CD14-positive monocyte (primary cell): ENCODE measurements around the gene GPR55. TPM values are rescaled to one million over a fixed set of nuclear protein-coding genes. Genes with fewer than 3 reads are reported as not detected.

Source experiments
- DNase-seq, 3 donors: peaks; one replicate each; pipeline ENCODE4 v3.0.0-alpha.2; 2011 to 2022
- H2AFZ ChIP-seq: 2 replicates; pipeline ENCODE4 v1.6.0; 2012; ENCODE audit warnings: mild to moderate bottlenecking, low read depth, low read length, inconsistent platforms; ENCODE audit not compliant: insufficient read depth, poor library complexity, severe bottlenecking
- H3K27ac ChIP-seq, 2 donors: 1 replicate in 1 of 2; 2 replicates in 1 of 2; pipeline ENCODE4 v1.5.1; 2012 to 2013; ENCODE audit warnings: low read length in 2 of 2, control low read depth in 1 of 2, inconsistent platforms in 1 of 2, low read depth in 1 of 2, mild to moderate bottlenecking in 1 of 2
- H3K27me3 ChIP-seq, 2 donors: one replicate each; pipeline versions ENCODE4 v1.6.0 to v1.6.1; 2011 to 2013; ENCODE audit warnings: low read length in 2 of 2; ENCODE audit not compliant: control insufficient read depth in 2 of 2, insufficient read depth in 2 of 2
- H3K36me3 ChIP-seq, 2 donors: replicated peaks in 1 of 2; 1 replicate in 1 of 2; 2 replicates in 1 of 2; pipeline versions ENCODE4 v1.5.1 to v1.6.1; 2012 to 2013; ENCODE audit warnings: low read length in 2 of 2, control low read depth in 1 of 2, inconsistent platforms in 1 of 2, mild to moderate bottlenecking in 1 of 2; ENCODE audit not compliant: insufficient read depth in 2 of 2, control insufficient read depth in 1 of 2
- H3K4me1 ChIP-seq, 2 donors: 1 replicate in 1 of 2; 2 replicates in 1 of 2; pipeline versions ENCODE4 v1.5.1 to v1.6.1; 2012 to 2013; ENCODE audit warnings: low read length in 2 of 2, control low read depth in 1 of 2, inconsistent platforms in 1 of 2, mild to moderate bottlenecking in 1 of 2, moderate library complexity in 1 of 2; ENCODE audit not compliant: insufficient read depth in 2 of 2, control insufficient read depth in 1 of 2
- H3K4me2 ChIP-seq: replicated peaks from 2 replicates; pipeline ENCODE3; 2012; ENCODE audit warnings: low read length, moderate library complexity, mild to moderate bottlenecking; ENCODE audit not compliant: poor library complexity, severe bottlenecking; ENCODE audit errors: extremely low read depth
- H3K4me3 ChIP-seq, 3 experiments: fragments of 200-600 bp in 1 of 3; sonication (generic) in 1 of 3; replicated peaks in 1 of 3; 1 replicate in 2 of 3; 2 replicates in 1 of 3; pipeline ENCODE4 v1.5.1; 2011 to 2013; ENCODE audit warnings: low read length in 3 of 3, mild to moderate bottlenecking in 3 of 3, control low read depth in 2 of 3, low read depth in 2 of 3, inconsistent platforms in 1 of 3, moderate library complexity in 1 of 3
- H3K79me2 ChIP-seq: 2 replicates; pipeline ENCODE4 v1.6.0; 2012; ENCODE audit warnings: mild to moderate bottlenecking, control low read depth, inconsistent platforms, low read length, moderate library complexity; ENCODE audit not compliant: insufficient read depth
- H3K9ac ChIP-seq: 2 replicates; pipeline ENCODE4 v1.6.0; 2017; ENCODE audit warnings: low read length, mild to moderate bottlenecking; ENCODE audit not compliant: insufficient read depth, poor library complexity, severe bottlenecking
- H3K9me3 ChIP-seq, 2 donors: replicated peaks in 1 of 2; 1 replicate in 1 of 2; 2 replicates in 1 of 2; pipeline versions ENCODE4 v1.5.1 to v1.6.1; 2012 to 2013; ENCODE audit warnings: low read length in 2 of 2, control low read depth in 1 of 2; ENCODE audit not compliant: control insufficient read depth in 1 of 2, insufficient read depth in 1 of 2
- H4K20me1 ChIP-seq: 2 replicates; pipeline ENCODE4 v1.6.0; 2012; ENCODE audit warnings: mild to moderate bottlenecking, low read length, control low read depth, moderate library complexity; ENCODE audit not compliant: insufficient read depth
- H3K27ac Mint-ChIP-seq, 7 donors: one replicate each; pipeline ENCODE4 v1.8.0; 2020; ENCODE audit warnings: mild to moderate bottlenecking in 7 of 7, mixed read lengths in 7 of 7, moderate library complexity in 6 of 7, inconsistent platforms in 2 of 7
- H3K27me3 Mint-ChIP-seq, 3 donors: one replicate each; pipeline ENCODE4 v1.8.0; 2021 to 2022; ENCODE audit warnings: low read depth in 3 of 3, mild to moderate bottlenecking in 3 of 3, mixed read lengths in 3 of 3, moderate library complexity in 3 of 3, inconsistent platforms in 1 of 3
- H3K36me3 Mint-ChIP-seq, 2 donors: one replicate each; pipeline ENCODE4 v1.8.0; 2020; ENCODE audit warnings: mixed read lengths in 2 of 2, inconsistent platforms in 1 of 2, mild to moderate bottlenecking in 1 of 2
- H3K4me1 Mint-ChIP-seq: one replicate; pipeline ENCODE4 v1.8.0; 2020; ENCODE audit warnings: mild to moderate bottlenecking, mixed read lengths
- H3K4me3 Mint-ChIP-seq, 2 donors: one replicate each; pipeline ENCODE4 v1.8.0; 2020; ENCODE audit warnings: mild to moderate bottlenecking in 2 of 2, mixed read lengths in 2 of 2, moderate library complexity in 1 of 2
- H3K9me3 Mint-ChIP-seq, 7 donors: one replicate each; pipeline ENCODE4 v1.8.0; 2020 to 2022; ENCODE audit warnings: mixed read lengths in 7 of 7, mild to moderate bottlenecking in 6 of 7, moderate library complexity in 6 of 7, inconsistent platforms in 2 of 7
- CTCF ChIP-seq: fragments of 200-600 bp; IDR thresholded peaks from one replicate; pipeline ENCODE4 v1.8.0; 2022; ENCODE audit warnings: antibody characterized with exemption, mild to moderate bottlenecking
- WGBS: methylation state at CpG from one replicate; pipeline ENCODE4 v1.1.5; 2013; ENCODE audit warnings: missing lambda C conversion rate; ENCODE audit not compliant: insufficient coverage; 5-methylcytosine and 5-hydroxymethylcytosine counted together
- intact Hi-C, 2 donors: fragments of 100-400 bp; cut with micrococcal nuclease; formaldehyde crosslinking; loops; one replicate each; pipeline versions ENCODE4 v1.15.0 to v1.15.1; 2023
- polyA plus RNA-seq, 3 donors: library from polyadenylated mRNA; depleted of rRNA in 1 of 3; unstranded in 2 of 3; stranded (reverse) in 1 of 3; fragments of 300-500 nt in 2 of 3; fragments of >200 nt in 1 of 3; fragmentation: Illumina TruSeq in 2 of 3; gene quantifications; 1 replicate in 2 of 3; 2 replicates in 1 of 3; pipeline ENCODE4 v1.2.3, GENCODE V29; 2012 to 2021

Gene GPR55
- polyA plus RNA-seq, 3 donors: 0.11 to 0.12 TPM; not detected in 1

DNA sequence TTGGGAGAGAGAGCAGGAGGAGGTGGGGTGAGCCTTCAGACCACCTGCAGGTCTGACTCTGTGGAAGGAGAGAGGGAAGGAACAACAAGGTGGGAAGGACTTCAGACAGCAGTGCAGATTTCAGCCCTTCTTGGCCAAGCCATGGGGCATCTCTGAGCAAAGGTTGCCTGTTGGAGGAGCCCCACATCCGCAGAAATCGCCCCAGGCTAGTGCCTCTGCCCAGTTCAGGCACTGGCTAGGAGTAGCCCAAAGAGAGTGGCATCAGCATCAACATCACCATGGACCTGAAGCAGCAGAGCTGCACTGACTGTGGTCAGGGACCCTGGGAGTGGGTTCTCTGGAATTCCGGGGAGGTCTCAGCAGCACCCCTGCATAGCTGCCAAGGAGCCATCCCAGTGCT, 10.2 kb downstream of the GPR55 start:
- WGBS: 100% methylated on average over 2 of the region's 3 CpGs
- no peak for TF ChIP-seq CTCF
- Mint-ChIP-seq H3K27me3 (peaks cover 4 to 8% (median 6%) of the 10 kb centered on the region in 3 donors), H3K9me3 (peaks cover 0 to 2% (median 0%) of the 10 kb centered on the region in 7 donors), H3K4me1 (peaks cover 27% of the 10 kb centered on the region), H3K36me3 (no peaks in the 10 kb centered on the region), H3K27ac (peak overlapping the region in 2 of 7 donors; percentile 46 to 54), H3K4me3 (peak overlapping the region in 1 of 2 donors; percentile 54)
- Histone ChIP-seq H3K79me2 (no peaks in the 10 kb centered on the region), H3K27me3 (no peaks in the 10 kb centered on the region), H3K4me2 (no peak overlapping the region), H3K9me3 (no peaks in the 10 kb centered on the region), H2AFZ (no peak overlapping the region), H3K27ac (no peak overlapping the region), H3K9ac (no peak overlapping the region), H3K4me1 (peaks cover 18 to 25% of the 10 kb centered on the region in 2 donors), H4K20me1 (no peaks in the 10 kb centered on the region), H3K4me3 (no peak overlapping the region), H3K36me3 (no peaks in the 10 kb centered on the region)
- DNase-seq: no peak
- intact Hi-C loops: no loop called here

DNA sequence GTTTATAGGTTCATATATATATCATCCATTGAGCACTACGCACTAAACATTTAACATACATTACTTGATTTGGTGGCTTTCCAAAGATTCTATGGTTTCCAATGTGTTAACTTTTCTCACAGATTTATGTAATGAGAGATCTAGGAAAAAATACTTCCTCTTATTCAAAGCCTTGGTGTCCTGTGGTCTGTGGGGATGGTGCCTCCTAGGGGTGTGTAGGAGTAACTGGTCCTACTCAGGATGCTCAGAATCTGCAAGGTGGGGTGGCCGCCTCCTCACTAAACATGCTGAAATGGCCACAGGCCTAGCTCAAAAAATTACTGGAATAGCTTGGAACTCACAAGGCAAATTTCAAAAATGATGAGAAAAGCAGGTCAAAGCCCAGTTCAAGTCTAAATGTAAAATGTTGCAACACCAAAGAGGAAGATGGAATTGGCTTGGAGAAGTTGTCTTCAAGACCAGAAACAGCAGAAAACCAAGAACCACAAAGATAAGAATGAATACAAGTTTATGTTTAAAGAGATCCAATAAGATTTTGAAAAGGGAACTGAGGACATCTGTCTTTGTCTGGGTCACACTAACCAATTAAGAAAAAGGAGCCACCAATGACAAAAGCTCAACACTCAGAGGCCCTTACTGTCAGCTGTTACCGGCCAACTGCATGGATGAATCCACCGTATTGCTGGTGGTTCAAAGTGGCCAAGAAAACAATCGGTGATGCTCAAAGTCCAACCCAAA, 11.5 kb downstream of the GPR55 start:
- Mint-ChIP-seq H3K27ac (peak overlapping the region; percentile 86 to 94 (median 88)), H3K4me1 (peaks cover 28% of the 10 kb centered on the region), H3K27me3 (peaks cover 4 to 8% (median 6%) of the 10 kb centered on the region in 3 donors), H3K9me3 (peaks cover 0 to 2% (median 0%) of the 10 kb centered on the region in 7 donors), H3K4me3 (no peak overlapping the region), H3K36me3 (no peaks in the 10 kb centered on the region)
- Histone ChIP-seq H3K36me3 (no peaks in the 10 kb centered on the region), H3K9me3 (no peaks in the 10 kb centered on the region), H4K20me1 (no peaks in the 10 kb centered on the region), H2AFZ (no peak overlapping the region), H3K9ac (no peak overlapping the region), H3K4me3 (no peak overlapping the region), H3K27me3 (no peaks in the 10 kb centered on the region), H3K4me2 (no peak overlapping the region), H3K4me1 (peaks cover 18 to 25% of the 10 kb centered on the region in 2 donors), H3K79me2 (no peaks in the 10 kb centered on the region), H3K27ac (peak overlapping the region; percentile 6 to 56)
- peak; percentile 60 for TF ChIP-seq CTCF
- peak; percentile 46 to 73 (median 61) for DNase-seq
- intact Hi-C loops: no loop called here
- WGBS: 29% methylated on average over 3 of the region's 5 CpGs
